A549 (cell line): Measurements from ENCODE around the gene ANXA10.

Experiments used
- CEBPB ChIP-seq, 2 experiments: fragments of >200 bp in 1 of 2; sonication (Bioruptor Twin) in 1 of 2; formaldehyde crosslinking in 1 of 2; IDR thresholded peaks; 2 replicates each; pipeline ENCODE4 v1.6.1; 2012 to 2016
- NR3C1 ChIP-seq: fragments of >200 bp; sonication (Bioruptor Twin); formaldehyde crosslinking; IDR thresholded peaks from 3 replicates; pipeline ENCODE4 v1.6.1; 2017
- TF ChIP-seq, protein P1 (sequence below): fragments of >200 bp; sonication (Bioruptor Twin); formaldehyde crosslinking; IDR thresholded peaks from 3 replicates; pipeline ENCODE4 v1.5.1; 2016
- TF ChIP-seq, protein P2 (sequence below): fragments of 450-650 bp; IDR thresholded peaks from 2 replicates; pipeline ENCODE4 v1.6.1; 2014; ENCODE audit warnings: antibody characterized with exemption
- TF ChIP-seq, protein P3 (sequence below): IDR thresholded peaks from 2 replicates; pipeline ENCODE4 v1.6.1; 2012

DNA sequence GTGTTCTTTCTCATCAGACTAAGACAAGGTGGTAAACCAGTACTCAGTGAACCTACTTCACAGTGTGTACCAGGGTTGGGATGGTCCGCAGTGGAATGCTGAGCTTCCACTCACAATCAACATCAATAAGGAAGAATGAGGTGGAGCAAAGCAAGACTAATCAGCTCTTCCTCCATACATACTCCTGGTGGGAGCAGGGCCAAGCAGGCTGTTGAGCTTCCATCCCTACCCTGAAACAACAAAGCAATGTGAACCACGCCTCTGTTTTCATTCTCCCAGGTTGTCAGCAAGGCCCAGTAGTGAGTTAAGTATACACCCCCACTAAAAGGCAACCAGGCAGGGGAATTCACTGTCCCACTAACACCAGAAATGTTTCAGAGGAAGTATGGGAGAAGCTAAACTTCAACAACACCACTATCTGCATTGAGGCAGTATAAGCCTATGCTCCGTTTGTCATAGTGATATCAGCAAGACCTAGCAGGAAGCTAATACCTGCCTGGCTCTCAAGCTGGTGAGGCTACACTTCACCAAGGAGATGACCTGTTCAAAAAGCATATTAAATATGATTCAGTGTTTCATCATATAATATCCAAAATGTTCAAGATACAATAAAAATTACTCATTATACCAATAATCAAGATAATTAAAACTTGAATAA is 116.7 kb downstream of the ANXA10 start:
- TF ChIP-seq NR3C1 (no peak), CEBPB (IDR thresholded peaks at IDR 0.05) (no peak)
- TF ChIP-seq, protein P1, sequence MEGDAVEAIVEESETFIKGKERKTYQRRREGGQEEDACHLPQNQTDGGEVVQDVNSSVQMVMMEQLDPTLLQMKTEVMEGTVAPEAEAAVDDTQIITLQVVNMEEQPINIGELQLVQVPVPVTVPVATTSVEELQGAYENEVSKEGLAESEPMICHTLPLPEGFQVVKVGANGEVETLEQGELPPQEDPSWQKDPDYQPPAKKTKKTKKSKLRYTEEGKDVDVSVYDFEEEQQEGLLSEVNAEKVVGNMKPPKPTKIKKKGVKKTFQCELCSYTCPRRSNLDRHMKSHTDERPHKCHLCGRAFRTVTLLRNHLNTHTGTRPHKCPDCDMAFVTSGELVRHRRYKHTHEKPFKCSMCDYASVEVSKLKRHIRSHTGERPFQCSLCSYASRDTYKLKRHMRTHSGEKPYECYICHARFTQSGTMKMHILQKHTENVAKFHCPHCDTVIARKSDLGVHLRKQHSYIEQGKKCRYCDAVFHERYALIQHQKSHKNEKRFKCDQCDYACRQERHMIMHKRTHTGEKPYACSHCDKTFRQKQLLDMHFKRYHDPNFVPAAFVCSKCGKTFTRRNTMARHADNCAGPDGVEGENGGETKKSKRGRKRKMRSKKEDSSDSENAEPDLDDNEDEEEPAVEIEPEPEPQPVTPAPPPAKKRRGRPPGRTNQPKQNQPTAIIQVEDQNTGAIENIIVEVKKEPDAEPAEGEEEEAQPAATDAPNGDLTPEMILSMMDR = no peak
- TF ChIP-seq, protein P2, sequence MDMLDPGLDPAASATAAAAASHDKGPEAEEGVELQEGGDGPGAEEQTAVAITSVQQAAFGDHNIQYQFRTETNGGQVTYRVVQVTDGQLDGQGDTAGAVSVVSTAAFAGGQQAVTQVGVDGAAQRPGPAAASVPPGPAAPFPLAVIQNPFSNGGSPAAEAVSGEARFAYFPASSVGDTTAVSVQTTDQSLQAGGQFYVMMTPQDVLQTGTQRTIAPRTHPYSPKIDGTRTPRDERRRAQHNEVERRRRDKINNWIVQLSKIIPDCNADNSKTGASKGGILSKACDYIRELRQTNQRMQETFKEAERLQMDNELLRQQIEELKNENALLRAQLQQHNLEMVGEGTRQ = no peak
- TF ChIP-seq, protein P3, sequence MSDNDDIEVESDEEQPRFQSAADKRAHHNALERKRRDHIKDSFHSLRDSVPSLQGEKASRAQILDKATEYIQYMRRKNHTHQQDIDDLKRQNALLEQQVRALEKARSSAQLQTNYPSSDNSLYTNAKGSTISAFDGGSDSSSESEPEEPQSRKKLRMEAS = no peak
